ENCODE data around the gene NAPG. TPM values are rescaled to one million over a fixed set of nuclear protein-coding genes. Genes with fewer than 3 reads are reported as not detected.
A peak's percentile ranks its signal among the peaks of the same experiment; 100 is the strongest.

Gene NAPG
- total RNA-seq, 1 donor from 2014 or later, result 31.2 TPM

DNA sequence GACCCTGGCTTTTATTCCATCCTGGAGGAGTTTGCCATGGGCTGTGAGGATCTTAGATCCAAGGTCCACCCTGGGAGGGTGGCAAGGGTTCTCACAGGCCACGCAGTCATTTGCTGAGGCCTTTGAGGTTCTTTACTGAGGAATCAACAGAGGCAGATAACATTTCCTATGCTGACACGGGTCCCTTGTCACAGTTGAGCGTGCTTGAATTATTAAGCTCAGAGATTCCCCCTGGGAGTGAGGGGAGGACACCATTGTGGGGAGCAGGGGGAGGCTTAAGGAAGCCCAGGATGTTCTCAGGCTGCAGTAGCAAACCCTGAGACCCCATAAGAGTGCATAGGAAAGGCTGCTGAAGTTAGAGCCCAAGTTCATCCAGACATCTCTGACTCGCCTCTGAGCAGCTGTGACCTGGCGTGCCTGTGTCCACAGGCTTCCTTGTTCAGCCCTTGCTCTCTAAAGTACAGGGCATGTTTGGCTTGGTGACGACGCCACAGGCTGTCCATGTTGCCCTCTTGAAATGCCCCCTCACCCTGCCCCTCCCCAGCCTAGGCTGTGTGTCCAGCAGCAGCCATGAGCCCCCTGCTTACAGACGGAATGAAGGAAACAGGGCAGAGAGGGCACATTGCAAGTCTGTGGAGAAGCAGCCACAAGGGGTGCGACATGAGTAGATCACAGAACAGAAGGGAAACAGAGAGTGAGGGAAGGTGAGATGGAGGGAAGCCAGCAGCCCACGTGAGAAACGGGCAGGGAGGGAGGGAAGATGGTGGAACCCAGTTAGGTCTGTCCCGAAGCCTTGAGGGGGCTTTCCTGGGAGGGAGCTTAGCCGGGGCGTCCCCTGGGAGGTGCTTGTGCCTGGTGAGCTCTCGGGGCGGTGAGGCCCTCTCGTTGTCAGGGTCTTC, 34.0 kb downstream of the NAPG start:
- Histone ChIP-seq H3K4me3 (peak overlapping the region; percentile 45), H3K27ac (replicated peaks) (peak overlapping the region; percentile 0), H3K9me3 (replicated peaks) (no peaks in the 10 kb centered on the region), H3K36me3 (peaks cover 31% of the 10 kb centered on the region), H3K4me1 (peaks cover 23% of the 10 kb centered on the region), H3K27me3 (ENCODE audit: low read depth) (no peaks in the 10 kb centered on the region)
- peak; percentile 18 for DNase-seq
- intact Hi-C loops (cut with micrococcal nuclease), result no loop called here
- TF ChIP-seq, protein P1, sequence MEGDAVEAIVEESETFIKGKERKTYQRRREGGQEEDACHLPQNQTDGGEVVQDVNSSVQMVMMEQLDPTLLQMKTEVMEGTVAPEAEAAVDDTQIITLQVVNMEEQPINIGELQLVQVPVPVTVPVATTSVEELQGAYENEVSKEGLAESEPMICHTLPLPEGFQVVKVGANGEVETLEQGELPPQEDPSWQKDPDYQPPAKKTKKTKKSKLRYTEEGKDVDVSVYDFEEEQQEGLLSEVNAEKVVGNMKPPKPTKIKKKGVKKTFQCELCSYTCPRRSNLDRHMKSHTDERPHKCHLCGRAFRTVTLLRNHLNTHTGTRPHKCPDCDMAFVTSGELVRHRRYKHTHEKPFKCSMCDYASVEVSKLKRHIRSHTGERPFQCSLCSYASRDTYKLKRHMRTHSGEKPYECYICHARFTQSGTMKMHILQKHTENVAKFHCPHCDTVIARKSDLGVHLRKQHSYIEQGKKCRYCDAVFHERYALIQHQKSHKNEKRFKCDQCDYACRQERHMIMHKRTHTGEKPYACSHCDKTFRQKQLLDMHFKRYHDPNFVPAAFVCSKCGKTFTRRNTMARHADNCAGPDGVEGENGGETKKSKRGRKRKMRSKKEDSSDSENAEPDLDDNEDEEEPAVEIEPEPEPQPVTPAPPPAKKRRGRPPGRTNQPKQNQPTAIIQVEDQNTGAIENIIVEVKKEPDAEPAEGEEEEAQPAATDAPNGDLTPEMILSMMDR (IDR thresholded peaks at IDR 0.05; ENCODE audit: borderline replicate concordance), result no peak

DNA sequence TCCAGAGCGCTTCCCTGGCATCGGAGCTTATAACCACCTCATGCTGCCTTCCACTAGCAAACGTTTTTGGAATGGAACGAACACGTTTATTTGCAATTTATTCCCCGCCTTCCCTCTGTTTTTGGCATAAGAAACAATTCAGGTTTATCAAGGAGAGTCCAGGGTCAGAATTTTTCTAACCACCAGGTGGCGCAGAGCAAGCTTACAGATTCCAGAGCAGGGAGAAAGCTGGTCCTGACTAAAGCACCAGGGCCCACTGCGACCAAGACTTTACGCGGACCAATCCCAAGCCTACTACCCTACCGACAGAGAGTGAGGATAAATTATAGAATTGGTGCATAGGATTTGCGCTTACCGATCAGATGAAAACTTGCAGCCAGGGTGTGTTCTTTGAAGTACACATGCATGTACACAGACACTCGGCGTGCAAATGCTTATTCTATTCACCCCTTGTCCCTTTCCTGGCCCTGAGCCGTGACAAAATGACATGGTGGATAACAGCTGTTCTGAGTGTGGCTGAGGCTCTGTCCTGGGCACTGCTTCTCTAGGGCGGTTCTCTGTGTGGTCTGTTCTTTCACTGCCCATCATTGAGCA, 34.7 kb downstream of the NAPG start:
- Histone ChIP-seq H3K27me3 (ENCODE audit: low read depth) (no peaks in the 10 kb centered on the region), H3K27ac (replicated peaks) (peak overlapping the region; percentile 0), H3K36me3 (peaks cover 24% of the 10 kb centered on the region), H3K4me1 (peaks cover 23% of the 10 kb centered on the region), H3K4me3 (peak overlapping the region; percentile 45), H3K9me3 (replicated peaks) (no peaks in the 10 kb centered on the region)
- TF ChIP-seq, protein P1 (IDR thresholded peaks at IDR 0.05; ENCODE audit: borderline replicate concordance), result peak; percentile 83
- peak; percentile 64 for DNase-seq
- intact Hi-C loops (cut with micrococcal nuclease), result no loop called here

DNA sequence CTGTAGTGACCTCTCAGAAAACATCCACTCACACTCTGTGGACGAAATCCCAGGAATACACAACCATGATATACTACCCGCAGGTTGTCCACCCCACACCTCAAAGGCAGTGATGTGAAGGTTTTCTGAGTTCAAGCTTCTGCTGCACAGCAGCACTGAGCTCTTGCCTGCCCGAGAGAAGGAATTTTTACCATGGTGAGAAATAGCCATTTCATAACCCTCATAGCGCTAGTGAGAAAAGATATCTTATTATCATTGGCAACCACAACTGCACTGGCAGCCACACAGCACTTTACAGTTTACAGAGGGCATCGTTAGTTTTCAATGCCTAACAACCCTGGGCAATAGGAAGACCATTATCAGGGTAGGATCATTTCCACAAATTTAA, 36.9 kb downstream of the NAPG start:
- H3K27ac ChIP-seq (replicated peaks), result no peak overlapping the region
- intact Hi-C loops (cut with micrococcal nuclease), result no loop called here
- H3K4me1 ChIP-seq, result peaks cover 23% of the 10 kb centered on the region
- H3K9me3 ChIP-seq (replicated peaks), result no peaks in the 10 kb centered on the region
- no peak for DNase-seq
- TF ChIP-seq, protein P1 (IDR thresholded peaks at IDR 0.05; ENCODE audit: borderline replicate concordance), result no peak
- H3K4me3 ChIP-seq, result no peak overlapping the region
- peaks cover 2% of the 10 kb centered on the region for H3K36me3 ChIP-seq
- no peaks in the 10 kb centered on the region for H3K27me3 ChIP-seq (ENCODE audit: low read depth)

DNA sequence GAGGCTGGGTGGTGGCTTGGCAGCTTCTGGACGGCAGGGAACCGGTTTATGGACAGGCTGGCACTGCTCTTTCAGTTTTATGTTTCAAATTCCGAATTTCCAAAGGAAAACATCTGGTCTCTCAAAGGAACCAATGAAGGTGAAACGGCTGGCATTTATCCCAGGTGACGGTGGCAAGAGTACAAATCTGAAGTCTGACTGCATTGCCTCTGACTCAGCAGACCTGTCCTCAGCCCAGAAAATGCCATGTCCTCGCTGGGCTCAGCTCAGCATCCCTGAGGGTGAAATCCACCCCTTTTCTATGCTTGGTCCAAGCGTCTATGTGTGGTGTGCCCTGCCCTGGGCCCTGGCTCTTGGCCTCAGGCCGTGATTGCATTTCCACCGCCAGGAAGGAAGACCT, 38.1 kb downstream of the NAPG start:
- DNase-seq, result peak; percentile 21
- intact Hi-C loops (cut with micrococcal nuclease), result no loop called here
- TF ChIP-seq, protein P1 (IDR thresholded peaks at IDR 0.05; ENCODE audit: borderline replicate concordance), result no peak

DNA sequence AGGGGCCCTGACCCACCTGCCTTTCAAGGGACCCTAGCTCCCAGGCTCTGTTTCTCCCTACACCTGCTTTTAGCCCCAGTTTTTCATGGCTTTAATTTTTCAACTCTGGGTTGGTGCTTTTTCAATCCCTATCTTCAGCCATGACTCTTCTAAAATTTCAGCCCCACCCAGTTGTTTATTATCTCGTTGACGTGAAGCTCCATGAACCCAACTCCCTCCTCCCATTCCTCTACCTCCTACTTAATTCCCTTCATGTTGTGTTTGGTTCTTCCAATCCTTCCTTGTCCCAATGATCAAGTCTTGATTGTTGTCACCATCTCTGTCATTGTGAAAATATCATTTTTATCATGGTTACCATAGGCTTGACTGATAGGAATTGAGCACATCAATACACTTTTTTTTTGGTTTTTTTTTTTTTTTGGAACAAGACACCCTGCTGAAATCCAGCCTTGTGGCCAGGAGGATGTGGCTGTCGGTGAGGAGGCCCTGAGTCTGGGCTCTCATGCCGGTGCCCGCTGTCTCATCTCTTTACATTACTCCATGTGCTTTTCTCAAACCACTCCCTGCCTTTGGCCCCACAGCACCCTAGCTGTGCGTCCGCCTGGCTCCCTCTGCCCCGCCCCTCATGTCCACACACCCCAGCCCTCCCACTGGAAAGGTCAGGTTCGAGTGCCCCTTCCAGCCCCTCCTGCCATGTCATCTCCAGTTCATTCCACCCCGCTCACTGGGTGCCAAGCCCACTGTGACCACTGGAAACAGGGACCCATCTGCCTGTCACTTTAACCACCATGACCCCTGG, 39.3 kb downstream of the NAPG start:
- Histone ChIP-seq H3K9me3 (replicated peaks) (no peaks in the 10 kb centered on the region), H3K4me1 (peaks cover 18% of the 10 kb centered on the region), H3K36me3 (no peaks in the 10 kb centered on the region), H3K27me3 (ENCODE audit: low read depth) (no peaks in the 10 kb centered on the region), H3K27ac (replicated peaks) (no peak overlapping the region), H3K4me3 (no peak overlapping the region)
- intact Hi-C loops (cut with micrococcal nuclease), result no loop called here
- no peak for DNase-seq
- TF ChIP-seq, protein P1 (IDR thresholded peaks at IDR 0.05; ENCODE audit: borderline replicate concordance), result no peak

More for the DNA sequence above, 38.1 kb downstream of the NAPG start:
- Histone ChIP-seq H3K27me3 (ENCODE audit: low read depth) (no peaks in the 10 kb centered on the region), H3K9me3 (replicated peaks) (no peaks in the 10 kb centered on the region), H3K36me3 (no peaks in the 10 kb centered on the region), H3K27ac (replicated peaks) (no peak overlapping the region), H3K4me3 (no peak overlapping the region), H3K4me1 (peaks cover 23% of the 10 kb centered on the region)

Data from left ventricle myocardium inferior (tissue), 1 donor.